Activated T-helper 2 cell treated with anti-CD3 and anti-CD28 coated beads, Interferon-gamma antibody, Interleukin-2, Interleukin-4, amounts not matched to agents 10 μg/mL and 5 μg/mL and 100 μg/mL, durations not matched to agents 14 hours and 24 hours and 36 hours (primary cell): ENCODE measurements around the gene GOLIM4. TPM values are rescaled to one million over a fixed set of nuclear protein-coding genes. Genes with fewer than 3 reads are reported as not detected.
"Not testable (repeated sequence)": the region's sequence is repeated elsewhere in the genome, so short reads cannot be mapped to it uniquely, and the experiment has no call there.

ENCODE experiments used
- DNase-seq: peaks from one replicate; pipeline ENCODE4 v3.0.0; 2021; ENCODE audit warnings: low spot score
- H3K27ac Mint-ChIP-seq: one replicate; pipeline ENCODE4 v1.8.0; 2021; ENCODE audit warnings: mixed read lengths
- H3K27me3 Mint-ChIP-seq: one replicate; pipeline ENCODE4 v1.8.0; 2021; ENCODE audit warnings: low read depth, mixed read lengths
- H3K36me3 Mint-ChIP-seq: one replicate; pipeline ENCODE4 v1.8.0; 2021; ENCODE audit warnings: low read depth, mixed read lengths
- H3K4me1 Mint-ChIP-seq: one replicate; pipeline ENCODE4 v1.8.0; 2021; ENCODE audit warnings: low read depth, mixed read lengths
- H3K4me3 Mint-ChIP-seq: one replicate; pipeline ENCODE4 v1.8.0; 2021; ENCODE audit warnings: low read depth, mild to moderate bottlenecking, moderate library complexity, mixed read lengths
- H3K9me3 Mint-ChIP-seq: one replicate; pipeline ENCODE4 v1.8.0; 2021; ENCODE audit warnings: mixed read lengths
- intact Hi-C: fragments of 100-400 bp; cut with micrococcal nuclease; formaldehyde crosslinking; loops from one replicate; pipeline ENCODE4 v1.15.1; 2023
- total RNA-seq: library from RNA; stranded (reverse); gene quantifications from 2 replicates; pipeline ENCODE4 v1.2.3, GENCODE V29; 2022

GOLIM4 gene
- total RNA-seq, 1 donor from 2014 or later: 18.3 TPM

GRCh38 chr3:168062679-168063078 lies 33.0 kb downstream of the GOLIM4 start:
- DNase-seq: no peak
- H3K27me3 Mint-ChIP-seq: peaks cover 1% of the 10 kb centered on the region
- no peaks in the 10 kb centered on the region for H3K36me3 Mint-ChIP-seq
- intact Hi-C loops: no loop called here
- H3K4me1 Mint-ChIP-seq: peaks cover 30% of the 10 kb centered on the region
- no peak overlapping the region for H3K4me3 Mint-ChIP-seq
- no peak overlapping the region for H3K27ac Mint-ChIP-seq
- H3K9me3 Mint-ChIP-seq: no peaks in the 10 kb centered on the region

- H3K9me3 Mint-ChIP-seq: no peaks in the 10 kb centered on the region
- peak overlapping the region; percentile 65 for H3K27ac Mint-ChIP-seq
- H3K4me1 Mint-ChIP-seq: peaks cover 26% of the 10 kb centered on the region
- peak overlapping the region; percentile 55 for H3K4me3 Mint-ChIP-seq
- intact Hi-C loops: loop anchor here (1.0 kb wide), 3 partner anchors 26 to 37 kb away; partner anchors contain the start of gene GOLIM4
- peaks cover 1% of the 10 kb centered on the region for H3K27me3 Mint-ChIP-seq
- no peak for DNase-seq
- H3K36me3 Mint-ChIP-seq: no peaks in the 10 kb centered on the region
Observed at GRCh38 chr3:168061332-168061996, 34.3 kb downstream of the GOLIM4 start.

- Mint-ChIP-seq H3K27me3 (peaks cover 1% of the 10 kb centered on the region), H3K4me3 (no peak overlapping the region), H3K36me3 (no peaks in the 10 kb centered on the region), H3K9me3 (no peaks in the 10 kb centered on the region), H3K4me1 (peaks cover 26% of the 10 kb centered on the region), H3K27ac (no peak overlapping the region)
- intact Hi-C loops: no loop called here
- DNase-seq: no peak
Observed at GRCh38 chr3:168060317-168060716, 35.4 kb downstream of the GOLIM4 start.

- no peak overlapping the region for H3K4me3 Mint-ChIP-seq
Observed at GRCh38 chr3:168058481-168058880, 37.2 kb downstream of the GOLIM4 start.

GRCh38 chr3:168056398-168057230 lies 39.1 kb downstream of the GOLIM4 start:
- H3K27me3 Mint-ChIP-seq, H3K36me3 Mint-ChIP-seq, H3K9me3 Mint-ChIP-seq, H3K27ac Mint-ChIP-seq, H3K4me3 Mint-ChIP-seq, intact Hi-C loops, DNase-seq: not testable (repeated sequence)
- H3K4me1 Mint-ChIP-seq: peaks cover 19% of the 10 kb centered on the region

More at GRCh38 chr3:168058481-168058880, 37.2 kb downstream of the GOLIM4 start:
- Mint-ChIP-seq H3K27me3 (peaks cover 1% of the 10 kb centered on the region), H3K4me1 (peaks cover 26% of the 10 kb centered on the region), H3K9me3 (no peaks in the 10 kb centered on the region), H3K27ac (no peak overlapping the region), H3K36me3 (no peaks in the 10 kb centered on the region)
- intact Hi-C loops: no loop called here
- no peak for DNase-seq

- no peak for DNase-seq
- H3K9me3 Mint-ChIP-seq: no peaks in the 10 kb centered on the region
- H3K4me1 Mint-ChIP-seq: no peaks in the 10 kb centered on the region
- no peaks in the 10 kb centered on the region for H3K36me3 Mint-ChIP-seq
- no peak overlapping the region for H3K27ac Mint-ChIP-seq
- intact Hi-C loops: no loop called here
- H3K4me3 Mint-ChIP-seq: no peak overlapping the region
- H3K27me3 Mint-ChIP-seq: peaks cover 1% of the 10 kb centered on the region
Observed at GRCh38 chr3:168054447-168054846, 41.3 kb downstream of the GOLIM4 start.

GRCh38 chr3:168053115-168053514 lies 42.6 kb downstream of the GOLIM4 start:
- H3K4me1 Mint-ChIP-seq: no peaks in the 10 kb centered on the region
- no peaks in the 10 kb centered on the region for H3K9me3 Mint-ChIP-seq
- DNase-seq: no peak
- intact Hi-C loops: no loop called here
- H3K4me3 Mint-ChIP-seq: no peak overlapping the region
- no peak overlapping the region for H3K27ac Mint-ChIP-seq
- H3K27me3 Mint-ChIP-seq: peaks cover 1% of the 10 kb centered on the region
- H3K36me3 Mint-ChIP-seq: no peaks in the 10 kb centered on the region

GRCh38 chr3:168052515-168052914 lies 43.2 kb downstream of the GOLIM4 start:
- Mint-ChIP-seq H3K4me1 (no peaks in the 10 kb centered on the region), H3K4me3 (no peak overlapping the region), H3K36me3 (no peaks in the 10 kb centered on the region), H3K27ac (no peak overlapping the region), H3K9me3 (no peaks in the 10 kb centered on the region), H3K27me3 (peaks cover 1% of the 10 kb centered on the region)
- intact Hi-C loops: no loop called here
- no peak for DNase-seq

- DNase-seq: no peak
- intact Hi-C loops: no loop called here
- no peak overlapping the region for H3K27ac Mint-ChIP-seq
- H3K36me3 Mint-ChIP-seq: no peaks in the 10 kb centered on the region
- no peaks in the 10 kb centered on the region for H3K9me3 Mint-ChIP-seq
- H3K4me3 Mint-ChIP-seq: no peak overlapping the region
- H3K27me3 Mint-ChIP-seq: peaks cover 1% of the 10 kb centered on the region
- no peaks in the 10 kb centered on the region for H3K4me1 Mint-ChIP-seq
Observed at GRCh38 chr3:168051531-168052471, 43.9 kb downstream of the GOLIM4 start.

- H3K27me3 Mint-ChIP-seq: peaks cover 1% of the 10 kb centered on the region
- intact Hi-C loops: no loop called here
- H3K27ac Mint-ChIP-seq: no peak overlapping the region
- no peak for DNase-seq
- no peaks in the 10 kb centered on the region for H3K4me1 Mint-ChIP-seq
- no peaks in the 10 kb centered on the region for H3K9me3 Mint-ChIP-seq
- H3K4me3 Mint-ChIP-seq: no peak overlapping the region
- H3K36me3 Mint-ChIP-seq: no peaks in the 10 kb centered on the region
Observed at GRCh38 chr3:168051070-168051469, 44.7 kb downstream of the GOLIM4 start.

- Mint-ChIP-seq H3K4me1 (no peaks in the 10 kb centered on the region), H3K36me3 (no peaks in the 10 kb centered on the region)
- intact Hi-C loops: loop anchor here (10.0 kb wide), 1 partner anchor 795 kb away; no protein-coding TSS in a partner anchor
Observed at GRCh38 chr3:168049367-168049974, 46.3 kb downstream of the GOLIM4 start.

More at GRCh38 chr3:168049367-168049974, 46.3 kb downstream of the GOLIM4 start:
- Mint-ChIP-seq H3K27me3 (peaks cover 1% of the 10 kb centered on the region), H3K4me3 (no peak overlapping the region), H3K27ac (no peak overlapping the region), H3K9me3 (no peaks in the 10 kb centered on the region)
- no peak for DNase-seq
